Ishikawa (cell line): ENCODE data around the gene MYCBPAP.
A peak's percentile ranks its signal among the peaks of the same experiment; 100 is the strongest.

Experiments used
- CEBPB ChIP-seq: IDR thresholded peaks from 2 replicates; pipeline ENCODE4 v1.6.1; 2012
- CREB1 ChIP-seq: IDR thresholded peaks from 2 replicates; pipeline ENCODE4 v1.6.1; 2012; ENCODE audit warnings: low read depth
- EGR1 ChIP-seq: IDR thresholded peaks from 2 replicates; pipeline ENCODE4 v1.6.1; 2012
- EP300 ChIP-seq: IDR thresholded peaks from 2 replicates; pipeline ENCODE4 v1.6.1; 2012; ENCODE audit warnings: borderline replicate concordance
- FOXM1 ChIP-seq: IDR thresholded peaks from 2 replicates; pipeline ENCODE4 v1.6.1; 2012; ENCODE audit warnings: low read depth, borderline replicate concordance
- TAF1 ChIP-seq: IDR thresholded peaks from 2 replicates; pipeline ENCODE4 v1.6.1; 2012; ENCODE audit warnings: low read depth, mild to moderate bottlenecking
- TCF12 ChIP-seq: IDR thresholded peaks from 2 replicates; pipeline ENCODE4 v1.6.1; 2012; ENCODE audit warnings: low read depth
- TEAD4 ChIP-seq: IDR thresholded peaks from 2 replicates; pipeline ENCODE4 v1.6.1; 2012
- TF ChIP-seq, protein P1 (sequence below): IDR thresholded peaks from 2 replicates; pipeline ENCODE4 v1.6.1; 2012
- TF ChIP-seq, protein P2 (sequence below): IDR thresholded peaks from 2 replicates; pipeline ENCODE4 v1.6.1; 2012; ENCODE audit warnings: low read depth, mild to moderate bottlenecking

DNA sequence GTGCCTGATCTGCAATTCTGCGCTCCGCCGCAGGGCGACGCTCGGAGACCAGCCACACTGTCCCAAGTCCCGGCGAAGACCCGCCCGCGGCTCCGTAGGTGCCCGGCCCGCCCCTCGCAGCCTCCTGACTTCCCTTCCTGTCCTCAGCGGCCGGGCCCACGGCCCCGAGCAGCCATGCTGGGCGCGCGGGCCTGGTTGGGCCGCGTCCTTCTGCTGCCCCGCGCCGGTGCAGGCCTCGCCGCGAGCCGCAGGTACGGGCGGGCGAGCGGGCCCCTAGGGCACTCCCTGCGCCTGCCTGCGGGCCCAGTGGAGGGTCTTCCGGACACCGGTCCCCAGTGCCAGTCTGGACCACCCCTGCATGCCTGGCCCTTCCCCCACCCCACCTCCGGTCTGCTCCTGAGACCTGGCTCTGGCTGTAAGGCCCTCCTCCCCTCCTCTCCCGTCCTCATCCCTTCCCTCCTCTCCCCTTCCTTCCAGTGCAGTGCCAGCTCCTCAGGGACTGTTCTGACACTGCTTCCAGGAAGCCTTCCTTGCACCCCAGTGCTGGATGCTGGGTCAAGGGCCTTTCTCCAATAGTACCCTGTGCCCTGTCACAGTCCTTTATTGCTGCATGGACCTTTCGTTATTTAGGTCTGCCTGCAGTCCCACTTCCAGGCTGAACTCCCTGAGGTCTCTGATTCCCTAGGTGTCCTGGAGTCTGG is 38.9 kb downstream of the MYCBPAP start, which contains the start of gene SPATA20:
- TF ChIP-seq CREB1: no peak
- peak; percentile 29; the same call in 1 of the 2 replicates for TF ChIP-seq TEAD4
- no peak for TF ChIP-seq EP300
- no peak for TF ChIP-seq CEBPB
- TF ChIP-seq, protein P1, sequence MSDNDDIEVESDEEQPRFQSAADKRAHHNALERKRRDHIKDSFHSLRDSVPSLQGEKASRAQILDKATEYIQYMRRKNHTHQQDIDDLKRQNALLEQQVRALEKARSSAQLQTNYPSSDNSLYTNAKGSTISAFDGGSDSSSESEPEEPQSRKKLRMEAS: peak; percentile 41; the same call in 1 of the 2 replicates
- no peak for TF ChIP-seq TCF12
- 0 out of 2 replicates have a peak, but pooled peaks have one; percentile 23 for TF ChIP-seq EGR1
- TF ChIP-seq, protein P2, sequence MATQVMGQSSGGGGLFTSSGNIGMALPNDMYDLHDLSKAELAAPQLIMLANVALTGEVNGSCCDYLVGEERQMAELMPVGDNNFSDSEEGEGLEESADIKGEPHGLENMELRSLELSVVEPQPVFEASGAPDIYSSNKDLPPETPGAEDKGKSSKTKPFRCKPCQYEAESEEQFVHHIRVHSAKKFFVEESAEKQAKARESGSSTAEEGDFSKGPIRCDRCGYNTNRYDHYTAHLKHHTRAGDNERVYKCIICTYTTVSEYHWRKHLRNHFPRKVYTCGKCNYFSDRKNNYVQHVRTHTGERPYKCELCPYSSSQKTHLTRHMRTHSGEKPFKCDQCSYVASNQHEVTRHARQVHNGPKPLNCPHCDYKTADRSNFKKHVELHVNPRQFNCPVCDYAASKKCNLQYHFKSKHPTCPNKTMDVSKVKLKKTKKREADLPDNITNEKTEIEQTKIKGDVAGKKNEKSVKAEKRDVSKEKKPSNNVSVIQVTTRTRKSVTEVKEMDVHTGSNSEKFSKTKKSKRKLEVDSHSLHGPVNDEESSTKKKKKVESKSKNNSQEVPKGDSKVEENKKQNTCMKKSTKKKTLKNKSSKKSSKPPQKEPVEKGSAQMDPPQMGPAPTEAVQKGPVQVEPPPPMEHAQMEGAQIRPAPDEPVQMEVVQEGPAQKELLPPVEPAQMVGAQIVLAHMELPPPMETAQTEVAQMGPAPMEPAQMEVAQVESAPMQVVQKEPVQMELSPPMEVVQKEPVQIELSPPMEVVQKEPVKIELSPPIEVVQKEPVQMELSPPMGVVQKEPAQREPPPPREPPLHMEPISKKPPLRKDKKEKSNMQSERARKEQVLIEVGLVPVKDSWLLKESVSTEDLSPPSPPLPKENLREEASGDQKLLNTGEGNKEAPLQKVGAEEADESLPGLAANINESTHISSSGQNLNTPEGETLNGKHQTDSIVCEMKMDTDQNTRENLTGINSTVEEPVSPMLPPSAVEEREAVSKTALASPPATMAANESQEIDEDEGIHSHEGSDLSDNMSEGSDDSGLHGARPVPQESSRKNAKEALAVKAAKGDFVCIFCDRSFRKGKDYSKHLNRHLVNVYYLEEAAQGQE: no peak
- TF ChIP-seq TAF1: 0 out of 2 replicates have a peak, but pooled peaks have one; percentile 27
- TF ChIP-seq FOXM1: no peak
